Cardiac muscle cell (in vitro differentiated cells and primary cell): Measurements from ENCODE around the gene SVBP. TPM values are rescaled to one million over a fixed set of nuclear protein-coding genes. Genes with fewer than 3 reads are reported as not detected.

ENCODE experiments used
- DNase-seq, 2 donors: peaks; one replicate each; pipeline versions ENCODE4 v3.0.0 to v3.0.0-alpha.2; 2010 to 2017; ENCODE audit warnings: low read depth in 1 of 2, low spot score in 1 of 2
- H3K27ac ChIP-seq: fragments of 200-600 bp; sonication (generic); 2 replicates; pipeline ENCODE4 v1.5.1; 2016
- H3K27me3 ChIP-seq: fragments of 200-600 bp; sonication (generic); 2 replicates; pipeline ENCODE4 v1.6.0; 2016; ENCODE audit warnings: control low read depth
- H3K36me3 ChIP-seq: fragments of 200-600 bp; sonication (generic); 2 replicates; pipeline ENCODE4 v1.5.1; 2016; ENCODE audit warnings: control low read depth
- H3K4me1 ChIP-seq: fragments of 200-600 bp; sonication (generic); 2 replicates; pipeline ENCODE4 v1.8.1; 2017; ENCODE audit warnings: low read depth, mild to moderate bottlenecking, mixed run types
- H3K4me3 ChIP-seq: fragments of 200-600 bp; sonication (generic); 2 replicates; pipeline ENCODE4 v1.5.1; 2016; ENCODE audit warnings: mild to moderate bottlenecking
- H3K9me3 ChIP-seq: fragments of 200-600 bp; sonication (generic); 2 replicates; pipeline ENCODE4 v1.5.1; 2017; ENCODE audit warnings: low read depth, mild to moderate bottlenecking, control low read depth
- polyA plus RNA-seq: library from polyadenylated mRNA; unstranded; fragments of >200 nt; fragmentation: Nextera tagmentation; extraction: Ambion mirVana; gene quantifications from 2 replicates; pipeline ENCODE4 v1.2.1, GENCODE V29; 2016
- total RNA-seq: library from RNA; depleted of rRNA; stranded (reverse); fragments of >200 nt; gene quantifications from 2 replicates; pipeline ENCODE4 v1.2.3, GENCODE V29; 2016
- TF ChIP-seq, protein P1 (sequence below): IDR thresholded peaks from 2 replicates; pipeline ENCODE4 v1.5.1; 2012; ENCODE audit warnings: low read depth, mild to moderate bottlenecking, low read length

SVBP gene
- total and polyA plus RNA-seq, 2 experiments from 2014 or later, result 35.6 to 67.8 TPM

DNA sequence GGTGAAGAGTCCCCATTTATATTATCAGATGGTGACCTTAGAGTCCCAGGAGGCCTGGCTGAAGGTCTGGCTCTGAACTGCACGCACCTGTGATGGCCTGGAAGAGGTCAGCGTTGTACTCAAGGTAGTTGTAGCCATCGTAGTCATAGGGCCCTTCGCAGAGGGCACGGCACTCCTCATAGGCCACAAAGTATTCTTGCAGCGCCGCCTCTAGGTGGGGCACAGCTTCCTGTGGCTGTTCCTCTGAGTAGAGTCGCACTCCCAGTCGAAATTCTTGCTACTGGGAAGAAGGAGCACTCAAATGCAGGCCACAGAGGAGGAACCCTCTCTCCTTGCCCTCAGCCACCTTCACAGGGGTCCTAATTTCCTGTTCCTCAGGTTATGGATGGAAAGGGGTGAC lies 58.1 kb downstream of the SVBP start:
- DNase-seq, result no peak
- Histone ChIP-seq H3K27me3 (no peaks in the 10 kb centered on the region), H3K9me3 (no peaks in the 10 kb centered on the region), H3K27ac (no peak overlapping the region), H3K4me3 (no peak overlapping the region), H3K36me3 (peaks cover 46% of the 10 kb centered on the region), H3K4me1 (no peaks in the 10 kb centered on the region)
- TF ChIP-seq, protein P1, sequence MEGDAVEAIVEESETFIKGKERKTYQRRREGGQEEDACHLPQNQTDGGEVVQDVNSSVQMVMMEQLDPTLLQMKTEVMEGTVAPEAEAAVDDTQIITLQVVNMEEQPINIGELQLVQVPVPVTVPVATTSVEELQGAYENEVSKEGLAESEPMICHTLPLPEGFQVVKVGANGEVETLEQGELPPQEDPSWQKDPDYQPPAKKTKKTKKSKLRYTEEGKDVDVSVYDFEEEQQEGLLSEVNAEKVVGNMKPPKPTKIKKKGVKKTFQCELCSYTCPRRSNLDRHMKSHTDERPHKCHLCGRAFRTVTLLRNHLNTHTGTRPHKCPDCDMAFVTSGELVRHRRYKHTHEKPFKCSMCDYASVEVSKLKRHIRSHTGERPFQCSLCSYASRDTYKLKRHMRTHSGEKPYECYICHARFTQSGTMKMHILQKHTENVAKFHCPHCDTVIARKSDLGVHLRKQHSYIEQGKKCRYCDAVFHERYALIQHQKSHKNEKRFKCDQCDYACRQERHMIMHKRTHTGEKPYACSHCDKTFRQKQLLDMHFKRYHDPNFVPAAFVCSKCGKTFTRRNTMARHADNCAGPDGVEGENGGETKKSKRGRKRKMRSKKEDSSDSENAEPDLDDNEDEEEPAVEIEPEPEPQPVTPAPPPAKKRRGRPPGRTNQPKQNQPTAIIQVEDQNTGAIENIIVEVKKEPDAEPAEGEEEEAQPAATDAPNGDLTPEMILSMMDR, result no peak

DNA sequence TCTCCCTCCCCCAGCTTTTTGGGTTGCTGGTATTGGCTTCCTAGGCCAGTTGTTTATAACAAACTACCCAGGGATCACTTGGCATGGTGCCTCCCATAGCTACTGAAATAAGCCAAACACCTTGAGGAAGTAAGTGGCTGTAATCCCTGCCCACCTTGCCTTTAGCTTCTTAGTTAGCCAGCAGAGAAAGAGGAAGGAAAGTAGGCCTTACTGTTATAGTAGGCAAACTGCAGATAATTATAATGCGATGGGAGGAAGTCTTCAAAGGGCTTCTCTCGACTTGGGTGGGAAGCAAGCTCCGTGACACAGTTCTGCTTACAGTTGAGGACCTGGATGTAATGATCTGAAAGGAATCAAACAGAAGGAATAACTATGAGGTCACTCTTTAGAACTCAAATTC lies 58.6 kb downstream of the SVBP start:
- Histone ChIP-seq H3K4me3 (no peak overlapping the region), H3K9me3 (no peaks in the 10 kb centered on the region), H3K36me3 (peaks cover 49% of the 10 kb centered on the region)

DNA sequence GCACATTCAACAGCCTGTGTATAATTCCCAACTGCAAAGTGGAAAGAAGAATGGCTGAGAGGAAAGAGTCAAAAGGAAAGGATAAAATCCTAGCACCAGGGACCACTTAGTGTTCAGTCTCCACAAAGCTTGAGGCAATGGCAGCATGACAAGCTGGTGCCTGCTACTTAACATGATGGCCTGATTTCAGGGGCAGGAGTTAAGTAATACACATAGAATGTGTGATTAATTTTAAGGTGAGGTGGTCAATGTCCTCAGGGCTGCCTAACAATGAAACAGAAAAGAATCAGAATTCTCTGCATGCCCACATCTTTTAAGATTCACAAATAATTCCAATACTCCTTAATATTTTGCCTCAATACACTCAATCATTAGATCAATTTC lies 59.3 kb downstream of the SVBP start:
- H3K9me3 ChIP-seq, result no peaks in the 10 kb centered on the region
- no peak overlapping the region for H3K27ac ChIP-seq
- TF ChIP-seq, protein P1, result no peak
- H3K4me1 ChIP-seq, result no peaks in the 10 kb centered on the region
- no peaks in the 10 kb centered on the region for H3K27me3 ChIP-seq
- DNase-seq, result no peak
- no peak overlapping the region for H3K4me3 ChIP-seq
- peaks cover 56% of the 10 kb centered on the region for H3K36me3 ChIP-seq

More for the DNA sequence above, 58.6 kb downstream of the SVBP start:
- Histone ChIP-seq H3K27ac (no peak overlapping the region), H3K27me3 (no peaks in the 10 kb centered on the region), H3K4me1 (no peaks in the 10 kb centered on the region)
- TF ChIP-seq, protein P1, result no peak
- DNase-seq, result no peak

Other genes with a start within 250 kb of the SVBP start
- gene PPIH, start 159.0 kb downstream of the SVBP start, total RNA-seq, result 41.7 and 59.0 TPM in 2 replicates
- gene PPIH, start 159.0 kb downstream of the SVBP start, polyA plus RNA-seq, result 43.7 and 54.6 TPM in 2 replicates
- gene YBX1, start 135.0 kb downstream of the SVBP start, total RNA-seq, result 1,046 and 1,156 TPM in 2 replicates
- gene YBX1, start 135.0 kb downstream of the SVBP start, polyA plus RNA-seq, result 327 and 358 TPM in 2 replicates
- gene CLDN19, start 77.2 kb downstream of the SVBP start, total RNA-seq, result 9.2 and 12.9 TPM in 2 replicates
- 4.3 and 5.6 TPM in 2 replicates for gene CLDN19, start 77.2 kb downstream of the SVBP start, polyA plus RNA-seq
- 56.6 and 65.4 TPM in 2 replicates for gene P3H1, start 50.4 kb downstream of the SVBP start, total RNA-seq
- 56.1 TPM in 2 replicates for gene P3H1, start 50.4 kb downstream of the SVBP start, polyA plus RNA-seq
- 4.5 and 7.3 TPM in 2 replicates for gene C1orf50, start 50.1 kb downstream of the SVBP start, total RNA-seq
- 18.5 and 22.1 TPM in 2 replicates for gene C1orf50, start 50.1 kb downstream of the SVBP start, polyA plus RNA-seq
- gene TMEM269, start 32.4 kb downstream of the SVBP start, total RNA-seq, result 0.21 and 0.69 TPM in 2 replicates
- gene TMEM269, start 32.4 kb downstream of the SVBP start, polyA plus RNA-seq, result 0.35 and 0.99 TPM in 2 replicates
- gene ERMAP, start 275 bp downstream of the SVBP start, total RNA-seq, result 9.2 and 9.5 TPM in 2 replicates
- gene ERMAP, start 275 bp downstream of the SVBP start, polyA plus RNA-seq, result 4.1 and 5.7 TPM in 2 replicates
- gene ZNF691, start 29.2 kb upstream of the SVBP start, total RNA-seq, result 22.6 and 24.3 TPM in 2 replicates
- 18.6 and 25.9 TPM in 2 replicates for gene ZNF691, start 29.2 kb upstream of the SVBP start, polyA plus RNA-seq
- gene SLC2A1, start 141.5 kb upstream of the SVBP start, total RNA-seq, result 714 and 748 TPM in 2 replicates
- gene SLC2A1, start 141.5 kb upstream of the SVBP start, polyA plus RNA-seq, result 215 and 243 TPM in 2 replicates